HCT116 (cell line): ENCODE measurements around the gene ISG20. TPM values are rescaled to one million over a fixed set of nuclear protein-coding genes. Genes with fewer than 3 reads are reported as not detected.

Experiments
- ATAC-seq: fragments of 200-7000 bp; cut with Tn5 transposase; 2 replicates; pipeline ENCODE4 v1.9.1; 2020; ENCODE audit warnings: mild to moderate bottlenecking, moderate library complexity
- BruUV-seq: library from RNA; stranded (reverse); fragments of 400-500 nt; replicated peaks from 2 replicates; lab custom pipeline; 2021; lab: Mats Ljungman, UMichigan
- CTCF ChIA-PET: fragments of 300-600 bp; sonication (Branson Sonifier 250); formaldehyde crosslinking; loops from one replicate; lab custom pipeline; 2021; ENCODE audit warnings: antibody characterized with exemption; lab: Charles Lee
- POLR2A ChIA-PET: fragments of 300-600, 350-600 bp; sonication (Branson Sonifier 250); formaldehyde crosslinking; loops from one replicate; lab custom pipeline; 2021; ENCODE audit warnings: antibody characterized with exemption; lab: Charles Lee
- RAD21 ChIA-PET, 2 experiments: fragments of 300-600 bp; sonication (Branson Sonifier 250); formaldehyde crosslinking; loops; one replicate each; lab custom pipeline; 2023; ENCODE audit warnings: low total read pairs in 2 of 2; ENCODE audit not compliant: uncharacterized antibody in 2 of 2, unreplicated experiment in 2 of 2, low non-redundant PET in 1 of 2; lab: Charles Lee
- DNase-seq: peaks from one replicate; pipeline ENCODE4 v3.0.0-alpha.2; 2010; ENCODE audit warnings: low read depth, low spot score
- H2AFZ ChIP-seq: fragments of 200-600 bp; shearing (Covaris generic), sonication (generic); 2 replicates; pipeline ENCODE4 v1.6.1; 2017; ENCODE audit warnings: low read depth, mixed run types, mixed read lengths, antibody characterized with exemption, low read length; ENCODE audit not compliant: poor library complexity, severe bottlenecking
- H3K27ac ChIP-seq: 2 replicates; pipeline ENCODE4 v1.5.1; 2012; ENCODE audit warnings: low read depth, low read length
- H3K27me3 ChIP-seq: fragments of 200-600 bp; sonication (generic); 2 replicates; pipeline ENCODE4 v1.6.1; 2016; ENCODE audit warnings: mixed run types, low read length, mixed read lengths; ENCODE audit not compliant: insufficient read depth
- H3K36me3 ChIP-seq, 2 experiments: fragments of 200-500 bp in 1 of 2; fragments of 200-600 bp in 1 of 2; sonication (Bioruptor generic) in 1 of 2; sonication (generic) in 1 of 2; 2 replicates each; pipeline versions ENCODE4 v1.5.1 to v1.6.1; 2014 to 2016; ENCODE audit warnings: low read length in 2 of 2, inconsistent platforms in 1 of 2, mixed read lengths in 1 of 2, mixed run types in 1 of 2; ENCODE audit not compliant: insufficient read depth in 2 of 2, control insufficient read depth in 1 of 2
- H3K4me1 ChIP-seq, 2 experiments: fragments of 200-600 bp in 1 of 2; sonication (generic) in 1 of 2; 2 replicates each; pipeline versions ENCODE4 v1.5.1 to v1.6.1; 2012 to 2017; ENCODE audit warnings: low read length in 2 of 2, inconsistent platforms in 1 of 2, mild to moderate bottlenecking in 1 of 2, mixed read lengths in 1 of 2, mixed run types in 1 of 2, moderate library complexity in 1 of 2; ENCODE audit not compliant: insufficient read depth in 2 of 2, control insufficient read depth in 1 of 2
- H3K4me2 ChIP-seq: fragments of 200-600 bp; sonication (generic); 2 replicates; pipeline ENCODE4 v1.6.1; 2017; ENCODE audit warnings: mixed run types, low read length, mixed read lengths
- H3K4me3 ChIP-seq, 2 experiments: fragments of 200-600 bp in 1 of 2; sonication (generic) in 1 of 2; replicated peaks in 1 of 2; 2 replicates each; pipeline ENCODE4 v1.5.1; 2011 to 2016; ENCODE audit warnings: low read length in 2 of 2, control low read depth in 1 of 2, low read depth in 1 of 2, mild to moderate bottlenecking in 1 of 2, mixed read lengths in 1 of 2, mixed run types in 1 of 2
- H3K79me2 ChIP-seq: fragments of 200-600 bp; sonication (generic); 2 replicates; pipeline ENCODE4 v1.6.1; 2017; ENCODE audit warnings: mild to moderate bottlenecking, mixed run types, low read length, moderate library complexity, mixed read lengths; ENCODE audit not compliant: insufficient read depth
- H3K9ac ChIP-seq: fragments of 200-600 bp; sonication (generic); 2 replicates; pipeline ENCODE4 v1.6.1; 2016; ENCODE audit warnings: low read length, mixed read lengths
- H3K9me2 ChIP-seq: fragments of 200-600 bp; sonication (generic), shearing (Covaris generic); 2 replicates; pipeline ENCODE4 v1.6.1; 2017; ENCODE audit warnings: mixed run types, mild to moderate bottlenecking, moderate library complexity; ENCODE audit not compliant: insufficient read depth
- H3K9me3 ChIP-seq, 2 experiments: fragments of 200-500 bp in 1 of 2; fragments of 200-600 bp in 1 of 2; sonication (Bioruptor generic) in 1 of 2; sonication (generic) in 1 of 2; 2 replicates each; pipeline ENCODE4 v1.6.1; 2014 to 2017; ENCODE audit warnings: low read length in 2 of 2, mixed read lengths in 2 of 2, inconsistent platforms in 1 of 2, low read depth in 1 of 2, mild to moderate bottlenecking in 1 of 2, mixed run types in 1 of 2, moderate library complexity in 1 of 2; ENCODE audit not compliant: control insufficient read depth in 1 of 2, insufficient read depth in 1 of 2
- H4K20me1 ChIP-seq: fragments of 200-600 bp; sonication (generic), shearing (Covaris generic); 2 replicates; pipeline ENCODE4 v1.6.1; 2017; ENCODE audit warnings: mixed run types, mild to moderate bottlenecking, moderate library complexity; ENCODE audit not compliant: insufficient read depth
- EGR1 ChIP-seq: IDR thresholded peaks from 2 replicates; pipeline ENCODE4 v1.6.1; 2012; ENCODE audit warnings: low read depth
- EZH2 ChIP-seq: fragments of 200-600 bp; sonication (generic); IDR thresholded peaks from 2 replicates; pipeline ENCODE4 v1.6.1; 2017; ENCODE audit warnings: antibody characterized with exemption, mixed run types
- EZH2phosphoT487 ChIP-seq: fragments of 200-600 bp; IDR thresholded peaks from 2 replicates; pipeline ENCODE4 v1.6.1; 2018; ENCODE audit warnings: antibody characterized with exemption, borderline replicate concordance
- FOSL1 ChIP-seq: IDR thresholded peaks from 2 replicates; pipeline ENCODE4 v1.6.1; 2012; ENCODE audit warnings: low read depth
- POLR2A ChIP-seq: IDR thresholded peaks from 2 replicates; pipeline ENCODE4 v1.7.0; 2011; ENCODE audit warnings: borderline replicate concordance; ENCODE audit not compliant: insufficient read depth, insufficient read length; ENCODE audit errors: extremely low read depth
- RAD21 ChIP-seq: IDR thresholded peaks from 2 replicates; pipeline ENCODE4 v1.6.1; 2012; ENCODE audit warnings: low read depth, mild to moderate bottlenecking
- SP1 ChIP-seq: IDR thresholded peaks from 2 replicates; pipeline ENCODE4 v1.6.1; 2012; ENCODE audit warnings: low read depth
- ZFX ChIP-seq: fragments of 450-650 bp; IDR thresholded peaks from 2 replicates; pipeline ENCODE4 v1.6.1; 2017
- intact Hi-C: fragments of 100-400 bp; cut with micrococcal nuclease; formaldehyde crosslinking; loops from 2 replicates; pipeline ENCODE4 v1.10.0; 2022
- total RNA-seq: library from RNA; stranded (reverse); gene quantifications from one replicate; pipeline ENCODE4 v1.2.1, GENCODE V29; 2021; ENCODE audit not compliant: unreplicated experiment
- TF ChIP-seq, protein P1 (sequence below): IDR thresholded peaks from 2 replicates; pipeline ENCODE4 v1.6.1; 2012

ISG20 gene
- total RNA-seq, 1 experiment from 2014 or later: 11.0 TPM

DNA sequence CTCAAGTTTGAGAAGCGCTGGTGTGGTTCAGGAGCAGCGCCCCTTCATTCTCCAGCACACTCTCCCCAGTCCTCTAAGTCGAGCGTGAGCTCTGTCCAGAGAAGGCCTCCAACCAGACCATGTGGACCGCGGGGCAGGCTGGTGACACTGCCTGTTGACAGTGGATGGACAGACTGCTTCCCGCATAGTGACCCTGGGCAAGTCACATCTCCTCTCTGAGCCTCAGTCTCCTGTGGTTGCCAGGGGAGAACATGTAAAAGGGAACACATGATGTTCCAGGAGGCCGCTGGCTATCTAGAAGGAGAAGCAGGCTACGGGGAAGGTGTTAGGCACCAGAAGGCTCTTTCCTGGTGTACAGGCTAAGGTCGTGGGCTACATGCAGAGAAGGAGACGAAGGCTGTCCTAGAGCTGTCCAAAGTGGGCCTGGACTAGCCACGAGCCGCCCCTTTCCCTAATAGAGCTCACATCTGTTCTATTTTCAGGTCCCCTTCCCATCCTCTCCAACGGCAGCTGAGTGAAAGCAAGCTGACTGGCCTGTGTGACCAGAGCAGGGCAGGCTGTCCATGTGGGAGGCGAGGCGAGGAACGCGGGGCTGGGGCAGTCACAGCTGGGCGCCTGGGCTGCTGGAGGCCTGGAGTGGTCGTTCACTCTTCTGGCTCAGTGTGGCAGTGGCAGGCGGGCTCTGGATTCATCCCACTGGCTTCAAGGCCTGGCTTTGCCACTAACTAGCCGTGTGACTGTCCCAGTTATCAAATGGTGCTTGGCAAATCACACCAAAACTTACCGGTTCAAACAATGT is 11.1 kb downstream of the ISG20 start:
- POLR2A ChIA-PET: interaction anchor here (1.1 kb wide), 1 partner anchor 11 kb away, joined by 3 read pairs; the partner anchor contains the start of gene ISG20
- peak overlapping the region; percentile 56 for H3K4me2 ChIP-seq
- H2AFZ ChIP-seq: no peak overlapping the region
- no peaks in the 10 kb centered on the region for H3K79me2 ChIP-seq
- H3K9ac ChIP-seq: no peak overlapping the region
- peaks cover 23 to 26% of the 10 kb centered on the region in 2 experiments for H3K4me1 ChIP-seq
- no peaks in the 10 kb centered on the region for H3K27me3 ChIP-seq
- TF ChIP-seq EZH2phosphoT487: no peak
- TF ChIP-seq, protein P1, sequence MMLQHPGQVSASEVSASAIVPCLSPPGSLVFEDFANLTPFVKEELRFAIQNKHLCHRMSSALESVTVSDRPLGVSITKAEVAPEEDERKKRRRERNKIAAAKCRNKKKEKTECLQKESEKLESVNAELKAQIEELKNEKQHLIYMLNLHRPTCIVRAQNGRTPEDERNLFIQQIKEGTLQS: no peak
- no peak for TF ChIP-seq FOSL1
- TF ChIP-seq EZH2: no peak
- H3K9me2 ChIP-seq: no peaks in the 10 kb centered on the region
- no peak overlapping the region for H3K4me3 ChIP-seq
- no peaks in the 10 kb centered on the region for H4K20me1 ChIP-seq
- intact Hi-C loops: no loop called here
- no peaks in the 10 kb centered on the region for H3K36me3 ChIP-seq
- CTCF ChIA-PET: no interaction called here
- no peak for DNase-seq
- no TSS peak for BruUV-seq
- RAD21 ChIA-PET: no interaction called here
- ATAC-seq: peak; percentile 19
- H3K27ac ChIP-seq: peak overlapping the region; percentile 27; the same call in 1 of the 2 replicates
- H3K9me3 ChIP-seq: no peaks in the 10 kb centered on the region

DNA sequence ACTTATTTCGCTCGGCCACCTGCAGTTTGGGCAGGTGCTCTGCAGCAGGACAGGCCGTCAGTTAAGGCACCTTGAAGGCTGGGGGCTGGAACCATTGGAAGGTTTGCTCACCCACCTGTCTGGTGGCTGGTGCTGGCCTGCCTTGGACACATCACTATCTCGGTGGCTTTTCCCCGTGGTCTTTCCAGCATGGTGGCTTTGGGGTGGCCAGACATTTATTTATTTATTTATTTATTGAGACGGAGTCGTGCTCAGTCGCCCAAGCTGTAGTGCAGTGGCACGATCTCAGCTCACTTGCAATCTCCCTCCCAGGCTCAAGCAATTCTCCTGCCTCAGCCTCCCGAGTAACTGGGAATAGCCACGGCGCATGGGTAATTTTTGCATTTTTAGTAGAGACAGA is 11.7 kb downstream of the ISG20 start:
- Histone ChIP-seq H3K4me2 (no peak overlapping the region), H3K27me3 (no peaks in the 10 kb centered on the region), H4K20me1 (no peaks in the 10 kb centered on the region), H2AFZ (no peak overlapping the region), H3K79me2 (no peaks in the 10 kb centered on the region), H3K9ac (no peak overlapping the region), H3K4me3 (no peak overlapping the region), H3K9me3 (no peaks in the 10 kb centered on the region), H3K4me1 (peaks cover 23 to 26% of the 10 kb centered on the region in 2 experiments), H3K9me2 (no peaks in the 10 kb centered on the region), H3K27ac (no peak overlapping the region), H3K36me3 (no peaks in the 10 kb centered on the region)
- TF ChIP-seq SP1: no peak
- TF ChIP-seq POLR2A: no peak
- TF ChIP-seq RAD21: no peak
- TF ChIP-seq ZFX: no peak
- no peak for TF ChIP-seq EGR1
- no peak for ATAC-seq
- POLR2A ChIA-PET: interaction anchor here (1.1 kb wide), 1 partner anchor 12 kb away, joined by 3 read pairs; the partner anchor contains the start of gene ISG20
- CTCF ChIA-PET: no interaction called here
- no TSS peak for BruUV-seq
- DNase-seq: no peak
- intact Hi-C loops: no loop called here
- RAD21 ChIA-PET: no interaction called here
